ENCODE measurements around the gene DCTN4.
A peak's percentile ranks its signal among the peaks of the same experiment; 100 is the strongest.

DCTN4 gene

GRCh38 chr5:150782850-150783249, 24.0 kb upstream of the DCTN4 start:
- DNase-seq (ENCODE audit: low read depth), result no peak
- H3K4me3 ChIP-seq (ENCODE audit: low read depth, low read length), result no peak overlapping the region
- TF ChIP-seq CTCF (IDR thresholded peaks at IDR 0.05; ENCODE audit: low read depth, low read length, missing control alignments), result no peak

GRCh38 chr5:150781706-150782614, 23.1 kb upstream of the DCTN4 start:
- TF ChIP-seq CTCF (IDR thresholded peaks at IDR 0.05; ENCODE audit: low read depth, low read length, missing control alignments), result no peak
- H3K4me3 ChIP-seq (ENCODE audit: low read depth, low read length), result no peak overlapping the region
- DNase-seq (ENCODE audit: low read depth), result no peak

GRCh38 chr5:150780816-150781221, 22.0 kb upstream of the DCTN4 start:
- TF ChIP-seq CTCF (IDR thresholded peaks at IDR 0.05; ENCODE audit: low read depth, low read length, missing control alignments), result no peak
- no peak overlapping the region for H3K4me3 ChIP-seq (ENCODE audit: low read depth, low read length)
- DNase-seq (ENCODE audit: low read depth), result no peak

- peak; percentile 56 for DNase-seq (ENCODE audit: low read depth)
- no peak for TF ChIP-seq CTCF (IDR thresholded peaks at IDR 0.05; ENCODE audit: low read depth, low read length, missing control alignments)
- H3K4me3 ChIP-seq (ENCODE audit: low read depth, low read length), result no peak overlapping the region
Measured at GRCh38 chr5:150780187-150780692, 21.4 kb upstream of the DCTN4 start.

- no peak for TF ChIP-seq CTCF (IDR thresholded peaks at IDR 0.05; ENCODE audit: low read depth, low read length, missing control alignments)
- DNase-seq (ENCODE audit: low read depth), result no peak
- peak overlapping the region; percentile 79 for H3K4me3 ChIP-seq (ENCODE audit: low read depth, low read length)
Measured at GRCh38 chr5:150779397-150780186, 20.8 kb upstream of the DCTN4 start.

GRCh38 chr5:150778517-150779396, 19.9 kb upstream of the DCTN4 start, which contains the start of gene SMIM3:
TSS of gene SMIM3 (plus strand) at chr5:150778757. CDS start at chr5:150795441, 16,684 bp downstream.
- peak within 1 kb of the TSS; percentile 79 for H3K4me3 ChIP-seq (ENCODE audit: low read depth, low read length)
- peak; percentile 45 for TF ChIP-seq CTCF (IDR thresholded peaks at IDR 0.05; ENCODE audit: low read depth, low read length, missing control alignments)
- no peak for DNase-seq (ENCODE audit: low read depth)
